ENCODE results near the gene IL1R2. TPM values are rescaled to one million over a fixed set of nuclear protein-coding genes. Genes with fewer than 3 reads are reported as not detected.

The IL1R2 gene
- total RNA-seq, 6 experiments from 2014 or later: 5.5 to 22.8 (median 12.3) TPM

DNA sequence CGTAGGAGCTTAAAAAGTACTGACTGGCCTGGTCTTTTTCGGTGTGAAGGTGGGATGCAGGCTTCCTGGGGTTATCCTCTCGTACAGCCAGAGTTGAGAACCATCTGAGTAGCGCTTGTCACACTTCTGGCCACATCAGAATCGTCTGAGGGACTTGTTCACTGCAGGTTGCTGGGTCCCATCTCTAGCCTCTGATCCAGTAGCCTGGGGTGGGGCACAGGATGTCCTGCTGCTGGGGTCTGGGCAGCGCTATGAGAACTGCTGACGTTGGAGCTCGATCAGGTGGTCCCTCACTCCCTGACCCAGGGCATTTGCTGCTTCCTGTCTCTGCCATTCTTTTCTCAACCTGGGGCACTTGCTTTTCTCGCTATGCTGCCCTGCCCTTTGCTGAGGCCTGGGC lies 7.1 kb upstream of the IL1R2 start:
- intact Hi-C loops (cut with DNase I): loop anchor here in 1 of 2 donors (10.0 kb wide), 1 partner anchor 90 kb away; no protein-coding TSS in a partner anchor
- WGBS (ENCODE audit: insufficient coverage, low coverage, low lambda C conversion rate, missing lambda C conversion rate): 78% methylated on average over 5 of the region's 9 CpGs
- Histone ChIP-seq H3K4me3 (no peak overlapping the region), H3K9me3 (no peaks in the 10 kb centered on the region), H3K4me1 (peaks cover 0 to 15% (median 7%) of the 10 kb centered on the region in 4 donors), H3K27ac (no peak overlapping the region), H3K36me3 (no peaks in the 10 kb centered on the region), H3K27me3 (no peaks in the 10 kb centered on the region)
- no peak for TF ChIP-seq CTCF (IDR thresholded peaks at IDR 0.05)
- no peak for TF ChIP-seq POLR2A (IDR thresholded peaks at IDR 0.05)
- no peak for DNase-seq
- ATAC-seq: no peak

DNA sequence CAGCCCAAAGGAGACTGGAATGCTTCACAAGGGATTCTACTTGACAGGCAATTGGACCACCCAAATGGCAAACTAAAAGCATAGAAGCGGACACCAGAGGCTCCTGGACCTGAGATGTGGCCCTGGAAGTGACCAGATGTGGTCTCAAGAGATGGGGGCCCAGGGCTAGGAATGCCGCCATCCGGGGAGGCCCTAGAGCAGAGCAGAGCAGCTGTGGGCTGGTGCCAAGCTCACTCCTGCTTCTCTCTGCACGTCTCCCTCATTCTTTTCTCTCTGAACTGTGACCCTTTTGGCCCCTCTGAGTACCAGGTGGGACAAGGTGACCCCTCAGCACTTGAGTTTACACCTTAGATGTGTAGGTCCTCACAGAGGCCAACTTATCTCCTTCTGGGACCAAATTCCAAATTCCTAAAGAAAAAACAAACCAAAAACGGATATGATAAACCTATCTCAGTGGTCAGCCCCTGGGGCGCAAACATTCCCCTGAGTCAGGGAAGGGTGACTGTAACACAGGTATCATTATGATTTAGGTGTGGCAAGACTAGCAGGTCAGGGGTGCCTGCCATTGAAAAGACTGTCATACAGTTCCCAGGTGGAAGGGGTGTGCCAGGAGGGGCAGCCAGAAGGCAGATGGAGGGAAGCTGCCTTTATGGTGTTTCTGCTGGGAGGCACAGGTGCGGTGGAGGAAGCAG lies 6.5 kb upstream of the IL1R2 start:
- Histone ChIP-seq H3K4me1 (peaks cover 0 to 15% (median 7%) of the 10 kb centered on the region in 4 donors), H3K9me3 (no peaks in the 10 kb centered on the region), H3K36me3 (no peaks in the 10 kb centered on the region), H3K4me3 (no peak overlapping the region), H3K27ac (no peak overlapping the region), H3K27me3 (no peaks in the 10 kb centered on the region)
- ATAC-seq (no peak), DNase-seq (no peak)
- 60% methylated on average over 4 of the region's 7 CpGs for WGBS (ENCODE audit: insufficient coverage, low coverage, low lambda C conversion rate, missing lambda C conversion rate)
- intact Hi-C loops (cut with DNase I): loop anchor here in 1 of 2 donors (10.0 kb wide), 1 partner anchor 90 kb away; no protein-coding TSS in a partner anchor
- no peak for TF ChIP-seq CTCF (IDR thresholded peaks at IDR 0.05)
- no peak for TF ChIP-seq POLR2A (IDR thresholded peaks at IDR 0.05)

- H3K36me3 ChIP-seq: no peaks in the 10 kb centered on the region
- ATAC-seq: no peak
- no peak overlapping the region for H3K4me3 ChIP-seq
- H3K4me1 ChIP-seq: peaks cover 0 to 15% (median 7%) of the 10 kb centered on the region in 4 donors
- no peaks in the 10 kb centered on the region for H3K9me3 ChIP-seq
- TF ChIP-seq POLR2A (IDR thresholded peaks at IDR 0.05): no peak
- TF ChIP-seq CTCF (IDR thresholded peaks at IDR 0.05): no peak
- intact Hi-C loops (cut with DNase I): loop anchor here in 1 of 2 donors (10.0 kb wide), 1 partner anchor 91 kb away; no protein-coding TSS in a partner anchor
- 95% methylated on average over 3 of the region's 7 CpGs for WGBS (ENCODE audit: insufficient coverage, low coverage, low lambda C conversion rate, missing lambda C conversion rate)
- no peak for DNase-seq
- no peaks in the 10 kb centered on the region for H3K27me3 ChIP-seq
- no peak overlapping the region for H3K27ac ChIP-seq
These were observed 6.0 kb upstream of the IL1R2 start for GRCh38 chr2:101985793-101986164.

DNA sequence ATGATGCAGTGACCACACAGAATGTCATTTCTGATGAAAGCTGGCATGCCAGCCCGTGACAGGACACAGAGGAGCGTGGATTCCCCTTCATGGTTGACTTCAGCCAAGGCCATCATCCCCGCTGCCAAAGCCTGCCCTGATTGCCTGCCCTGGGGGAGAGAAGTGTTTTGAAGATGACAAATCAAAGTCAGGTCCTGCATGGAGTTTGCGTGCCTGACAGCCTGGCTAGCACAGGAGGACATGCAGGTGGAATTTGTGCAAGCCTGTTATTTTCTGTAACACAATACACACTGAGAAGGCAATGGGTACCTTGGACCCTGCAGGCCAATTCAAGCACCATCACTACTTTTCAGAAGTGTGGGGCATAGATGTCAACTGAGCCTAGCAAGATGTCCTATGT lies 5.4 kb upstream of the IL1R2 start:
- TF ChIP-seq CTCF (IDR thresholded peaks at IDR 0.05) (no peak), POLR2A (IDR thresholded peaks at IDR 0.05) (no peak)
- WGBS (ENCODE audit: insufficient coverage, low coverage, low lambda C conversion rate, missing lambda C conversion rate): 52% methylated on average over 4 of the region's 4 CpGs
- Histone ChIP-seq H3K27ac (peak overlapping the region in 1 of 3 donors; percentile 4), H3K36me3 (no peaks in the 10 kb centered on the region), H3K4me1 (peaks cover 0 to 15% (median 7%) of the 10 kb centered on the region in 4 donors), H3K9me3 (no peaks in the 10 kb centered on the region), H3K27me3 (no peaks in the 10 kb centered on the region), H3K4me3 (no peak overlapping the region)
- no peak for DNase-seq
- intact Hi-C loops (cut with DNase I): loop anchor here in 1 of 2 donors (10.0 kb wide), 1 partner anchor 92 kb away; no protein-coding TSS in a partner anchor
- ATAC-seq: peak; percentile 5 to 50 (median 18)

Measured in right lobe of liver (tissue), 6 donors.